ENCODE data around the gene NCK2.

The NCK2 gene
- 111 to 137 reads per million in 2 experiments for total RNA-seq

DNA sequence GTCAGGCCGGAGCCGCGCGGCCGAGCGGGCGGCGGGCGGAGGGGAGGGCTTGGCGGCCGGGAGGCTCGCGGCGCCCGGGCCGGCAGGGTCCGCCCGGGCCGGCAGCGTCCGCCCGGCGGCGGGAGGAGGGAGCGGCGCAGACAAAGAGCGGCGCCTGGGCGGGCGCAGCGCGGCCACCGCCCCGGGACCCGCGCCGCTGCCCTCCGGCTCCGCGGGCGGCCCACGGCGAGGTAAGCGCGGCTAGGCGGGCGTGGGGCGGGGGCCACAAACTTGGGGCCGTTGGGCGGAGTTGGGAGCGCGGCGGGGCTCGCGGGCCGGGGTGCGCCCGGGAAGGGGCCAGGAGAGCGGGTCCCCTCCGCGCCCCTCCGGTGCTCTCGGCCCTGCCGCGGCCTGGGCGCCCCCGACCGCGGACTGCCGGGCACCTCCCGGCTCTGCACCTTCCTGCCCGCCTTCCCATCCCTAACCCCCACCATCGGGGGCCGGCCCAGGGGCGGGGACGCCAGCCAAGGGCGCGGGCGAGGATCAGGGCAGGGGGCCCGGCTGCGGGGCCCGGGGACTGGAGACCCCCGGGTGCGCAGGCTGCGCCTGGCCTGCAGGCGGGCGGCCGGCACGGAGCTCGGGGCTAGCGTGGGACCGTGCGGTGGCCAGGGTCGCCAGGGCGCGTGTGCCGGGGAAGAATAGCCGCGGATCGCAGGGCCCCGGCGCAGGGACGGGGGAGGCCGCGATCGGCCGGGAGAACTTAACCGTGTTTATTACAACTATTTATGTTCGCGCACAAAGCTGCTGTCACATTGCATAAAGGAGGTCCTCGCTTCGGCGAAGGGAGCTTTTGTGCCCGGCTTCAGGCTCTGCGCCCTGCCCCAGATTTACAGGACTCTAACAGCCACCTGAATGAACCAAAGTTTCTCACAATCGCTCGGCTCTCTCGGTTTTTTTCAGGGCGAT lies at the start of gene NCK2:
TSS of gene NCK2 (plus strand) at position 4 of the 945 bp plus-strand sequence. CDS start 110,152 bp downstream, outside the sequence.
- no peak for DNase-seq (ENCODE audit: low read depth)

GRCh38 chr2:105697781-105698449 lies 46.8 kb upstream of the NCK2 start:
- DNase-seq (ENCODE audit: low read depth) = no peak

- no peak for DNase-seq (ENCODE audit: low read depth)
These were observed 45.9 kb upstream of the NCK2 start for GRCh38 chr2:105698820-105699219.

DNA sequence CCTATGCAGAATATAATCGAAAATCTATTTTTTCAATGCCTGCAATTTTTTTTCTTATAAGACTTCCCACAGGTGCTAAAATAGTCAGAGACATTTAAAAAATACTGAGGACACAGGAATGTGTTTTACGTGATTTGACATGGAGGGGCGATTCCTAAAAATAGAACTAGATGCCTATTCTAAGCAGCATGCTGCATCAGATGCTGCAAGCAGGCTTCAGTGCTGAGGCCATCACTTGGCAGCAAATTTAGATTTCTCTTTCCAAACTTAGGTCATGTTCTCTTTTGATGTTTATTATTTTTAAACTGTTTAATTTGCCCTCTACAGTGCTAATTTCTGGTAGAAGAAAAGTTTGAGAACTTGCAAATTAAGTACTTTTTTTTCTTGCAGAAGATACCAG lies 43.7 kb upstream of the NCK2 start:
- no peak for DNase-seq (ENCODE audit: low read depth)

GRCh38 chr2:105708697-105709096 lies 36.0 kb upstream of the NCK2 start:
- DNase-seq (ENCODE audit: low read depth) = no peak

- no peak for DNase-seq (ENCODE audit: low read depth)
These were observed 33.3 kb upstream of the NCK2 start for GRCh38 chr2:105711394-105711793.

GRCh38 chr2:105712166-105712915 lies 32.4 kb upstream of the NCK2 start:
- no peak for DNase-seq (ENCODE audit: low read depth)

GRCh38 chr2:105712981-105713596 lies 31.6 kb upstream of the NCK2 start:
- DNase-seq (ENCODE audit: low read depth) = no peak

GRCh38 chr2:105714141-105714540 lies 30.6 kb upstream of the NCK2 start:
- DNase-seq (ENCODE audit: low read depth) = no peak

GRCh38 chr2:105718846-105719481 lies 25.7 kb upstream of the NCK2 start:
- DNase-seq (ENCODE audit: low read depth) = no peak

GRCh38 chr2:105721991-105722511 lies 22.7 kb upstream of the NCK2 start:
- no peak for DNase-seq (ENCODE audit: low read depth)

- DNase-seq (ENCODE audit: low read depth) = no peak
These were observed 21.9 kb upstream of the NCK2 start for GRCh38 chr2:105722726-105723297.

GRCh38 chr2:105723431-105723830 lies 21.3 kb upstream of the NCK2 start:
- DNase-seq (ENCODE audit: low read depth) = no peak

DNA sequence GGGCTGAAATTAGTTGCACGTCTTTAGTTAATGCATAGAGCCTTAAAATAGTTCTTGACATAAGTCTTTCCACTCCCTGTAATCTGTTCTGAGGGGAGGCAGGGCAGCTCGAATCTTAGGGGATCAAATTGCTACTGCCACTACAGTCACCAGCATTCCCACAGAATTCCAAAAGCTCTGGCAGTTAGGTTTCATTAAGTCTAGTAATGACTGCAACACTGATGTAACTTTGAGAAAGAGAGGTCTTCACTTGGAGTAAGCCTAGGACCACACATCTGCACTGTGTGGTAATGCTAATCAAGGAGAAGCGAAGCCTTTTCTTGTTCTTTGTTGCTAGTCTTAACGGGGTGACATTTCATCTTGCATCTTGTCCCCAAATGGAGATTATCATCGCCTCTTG lies 19.3 kb upstream of the NCK2 start:
- DNase-seq (ENCODE audit: low read depth) = no peak

GRCh38 chr2:105730170-105730569 lies 14.5 kb upstream of the NCK2 start:
- no peak for DNase-seq (ENCODE audit: low read depth)

- no peak for DNase-seq (ENCODE audit: low read depth)
These were observed 13.2 kb upstream of the NCK2 start for GRCh38 chr2:105731511-105731910.

GRCh38 chr2:105732101-105732500 lies 12.6 kb upstream of the NCK2 start:
- no peak for DNase-seq (ENCODE audit: low read depth)

GRCh38 chr2:105732955-105733607 lies 11.6 kb upstream of the NCK2 start:
- no peak for DNase-seq (ENCODE audit: low read depth)

GRCh38 chr2:105733875-105734274 lies 10.8 kb upstream of the NCK2 start:
- no peak for DNase-seq (ENCODE audit: low read depth)

Data from T follicular helper cell (primary cell).